ENCODE data around the gene NDST3.

The NDST3 gene

GRCh38 chr4:118154649-118155048 is 120.4 kb downstream of the NDST3 start:
- no peak for DNase-seq
- no peak for TF ChIP-seq CTCF (IDR thresholded peaks at IDR 0.05; ENCODE audit: low read depth, low read length)
- Histone ChIP-seq H3K36me3 (no peaks in the 10 kb centered on the region), H3K4me3 (ENCODE audit: low read depth, low read length) (no peak overlapping the region), H3K4me1 (no peaks in the 10 kb centered on the region), H3K9me3 (no peaks in the 10 kb centered on the region), H3K27me3 (no peaks in the 10 kb centered on the region)

GRCh38 chr4:118155516-118155915 is 121.2 kb downstream of the NDST3 start:
- no peaks in the 10 kb centered on the region for H3K36me3 ChIP-seq
- TF ChIP-seq CTCF (IDR thresholded peaks at IDR 0.05; ENCODE audit: low read depth, low read length), result no peak
- H3K4me1 ChIP-seq, result no peaks in the 10 kb centered on the region
- no peaks in the 10 kb centered on the region for H3K9me3 ChIP-seq
- DNase-seq, result no peak
- no peak overlapping the region for H3K4me3 ChIP-seq (ENCODE audit: low read depth, low read length)
- H3K27me3 ChIP-seq, result no peaks in the 10 kb centered on the region

GRCh38 chr4:118158763-118159375 is 124.6 kb downstream of the NDST3 start:
- Histone ChIP-seq H3K27me3 (no peaks in the 10 kb centered on the region), H3K9me3 (no peaks in the 10 kb centered on the region), H3K4me1 (no peaks in the 10 kb centered on the region), H3K4me3 (ENCODE audit: low read depth, low read length) (no peak overlapping the region), H3K36me3 (no peaks in the 10 kb centered on the region)
- no peak for DNase-seq
- no peak for TF ChIP-seq CTCF (IDR thresholded peaks at IDR 0.05; ENCODE audit: low read depth, low read length)

GRCh38 chr4:118167306-118167705 is 133.0 kb downstream of the NDST3 start:
- no peak for TF ChIP-seq CTCF (IDR thresholded peaks at IDR 0.05; ENCODE audit: low read depth, low read length)

GRCh38 chr4:118171381-118171780 is 137.1 kb downstream of the NDST3 start:
- Histone ChIP-seq H3K27me3 (no peaks in the 10 kb centered on the region), H3K4me1 (no peaks in the 10 kb centered on the region), H3K36me3 (no peaks in the 10 kb centered on the region), H3K4me3 (ENCODE audit: low read depth, low read length) (no peak overlapping the region), H3K9me3 (no peaks in the 10 kb centered on the region)
- DNase-seq, result no peak
- TF ChIP-seq CTCF (IDR thresholded peaks at IDR 0.05; ENCODE audit: low read depth, low read length), result no peak

More at GRCh38 chr4:118167306-118167705, 133.0 kb downstream of the NDST3 start:
- H3K36me3 ChIP-seq, result no peaks in the 10 kb centered on the region
- no peak for DNase-seq
- H3K9me3 ChIP-seq, result no peaks in the 10 kb centered on the region
- H3K4me3 ChIP-seq (ENCODE audit: low read depth, low read length), result no peak overlapping the region
- H3K4me1 ChIP-seq, result no peaks in the 10 kb centered on the region
- no peaks in the 10 kb centered on the region; the same call in 1 of the 2 replicates for H3K27me3 ChIP-seq

GRCh38 chr4:118173126-118173525 is 138.8 kb downstream of the NDST3 start:
- H3K9me3 ChIP-seq, result no peaks in the 10 kb centered on the region
- H3K36me3 ChIP-seq, result no peaks in the 10 kb centered on the region
- H3K4me3 ChIP-seq (ENCODE audit: low read depth, low read length), result no peak overlapping the region
- H3K4me1 ChIP-seq, result no peaks in the 10 kb centered on the region
- no peak for TF ChIP-seq CTCF (IDR thresholded peaks at IDR 0.05; ENCODE audit: low read depth, low read length)
- DNase-seq, result no peak
- no peaks in the 10 kb centered on the region for H3K27me3 ChIP-seq
